ENCODE measurements around the gene CLPX. TPM values are rescaled to one million over a fixed set of nuclear protein-coding genes. Genes with fewer than 3 reads are reported as not detected.
"Not testable (repeated sequence)": the region's sequence is repeated elsewhere in the genome, so short reads cannot be mapped to it uniquely, and the experiment has no call there.

CLPX gene
- total RNA-seq, 2 donors from 2014 or later, result 49.2 to 51.9 TPM

DNA sequence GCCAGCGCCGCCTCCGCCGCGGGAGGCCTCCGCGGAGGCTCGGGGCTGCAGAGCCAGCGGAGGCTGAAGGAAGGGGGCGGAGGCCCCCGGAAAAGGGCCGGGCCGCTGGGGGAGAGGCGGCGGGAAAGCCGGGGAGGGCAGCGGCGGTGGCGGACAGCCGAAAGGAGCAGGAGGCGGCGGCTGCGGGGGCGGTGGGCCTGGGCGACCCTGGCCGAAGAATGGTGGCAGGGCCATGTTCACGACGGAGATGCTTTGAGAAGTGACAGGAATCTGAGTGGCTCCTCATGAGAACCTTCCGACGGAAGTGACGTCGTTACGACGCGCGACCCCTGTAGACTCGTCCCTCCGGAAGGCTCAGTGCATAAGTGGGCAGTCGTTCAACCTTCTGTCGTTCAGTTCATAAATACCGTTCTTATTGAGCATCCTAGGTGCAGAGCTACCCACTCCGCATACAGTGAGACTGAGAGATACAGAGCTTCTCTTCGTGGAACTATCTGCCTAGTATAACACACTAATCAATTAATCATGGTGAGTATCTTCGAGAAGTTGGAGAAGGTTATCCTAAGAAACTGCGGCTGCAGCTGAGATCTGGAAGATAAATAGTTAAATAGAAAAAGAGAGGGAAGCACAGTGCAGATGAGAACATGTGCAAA, 51.5 kb downstream of the CLPX start, which contains the start of gene PDCD7:
PDCD7 (minus strand) TSS at position 261 of the 653 bp plus-strand sequence; CDS start at position 234, 27 bp downstream.
- intact Hi-C loops (cut with DNase I, micrococcal nuclease), result no loop called here
- DNase-seq (peak; percentile 89 to 92), ATAC-seq (peak; percentile 86)

- DNase-seq (peak; percentile 29 to 54), ATAC-seq (peak; percentile 75)
- intact Hi-C loops (cut with DNase I, micrococcal nuclease), result no loop called here
Measured at GRCh38 chr15:65132878-65133547, 52.1 kb downstream of the CLPX start.

- intact Hi-C loops (cut with DNase I, micrococcal nuclease), result no loop called here
- DNase-seq (no peak), ATAC-seq (no peak)
Measured at GRCh38 chr15:65130941-65131340, 54.2 kb downstream of the CLPX start.

DNA sequence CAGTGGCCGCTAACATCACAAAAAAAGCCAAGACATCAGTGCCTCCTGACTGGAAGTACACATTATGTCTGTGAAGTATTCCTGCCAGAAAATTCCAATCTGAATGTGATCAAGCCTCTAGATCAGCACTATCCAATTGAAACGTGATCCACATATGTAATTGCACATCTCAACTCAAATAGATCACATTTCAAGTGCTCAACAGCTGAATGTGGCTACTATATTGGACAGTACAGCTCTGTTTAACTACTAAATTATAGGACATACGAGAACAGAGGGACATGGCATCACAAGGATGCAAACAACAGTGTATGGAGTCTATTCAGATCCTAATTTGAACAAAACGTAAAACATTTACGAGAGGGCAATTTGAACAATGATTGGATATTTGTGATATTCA, 69.6 kb downstream of the CLPX start:
- intact Hi-C loops (cut with DNase I, micrococcal nuclease), result no loop called here
- DNase-seq, result no peak
- no peak for ATAC-seq

GRCh38 chr15:65115086-65115485, 70.1 kb downstream of the CLPX start, which contains the start of gene UBAP1L:
TSS of gene UBAP1L (minus strand) at chr15:65115200. CDS start at chr15:65106215, 8,985 bp downstream.
- DNase-seq (no peak), ATAC-seq (peak; percentile 37)
- intact Hi-C loops (cut with DNase I, micrococcal nuclease), result no loop called here

GRCh38 chr15:65110676-65111292, 74.4 kb downstream of the CLPX start:
- intact Hi-C loops (cut with DNase I, micrococcal nuclease), result no loop called here
- no peak for ATAC-seq
- no peak for DNase-seq

- ATAC-seq, result no peak
- intact Hi-C loops (cut with DNase I, micrococcal nuclease), result no loop called here
- no peak for DNase-seq
Measured at GRCh38 chr15:65106011-65106590, 79.0 kb downstream of the CLPX start.

DNA sequence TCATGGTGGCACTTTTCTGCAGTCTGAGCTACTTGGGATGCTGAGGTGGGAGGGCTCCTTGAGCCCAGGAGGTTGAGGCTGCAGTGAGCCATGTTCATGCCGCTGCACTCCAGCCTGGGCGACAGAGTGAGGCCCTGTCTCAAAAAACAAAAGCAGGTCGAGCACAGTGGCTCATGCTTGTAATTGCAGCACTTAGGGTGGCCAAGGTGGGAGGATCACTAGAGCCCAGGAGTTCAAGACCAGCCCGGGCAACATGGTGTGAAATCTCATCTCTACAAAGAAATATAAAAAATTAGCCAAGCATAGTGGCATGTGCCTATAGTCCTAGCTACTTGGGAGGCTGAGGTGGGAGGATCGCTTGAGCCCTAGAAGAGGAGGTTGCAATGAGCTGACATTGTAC, 80.1 kb downstream of the CLPX start:
- ATAC-seq (no peak), DNase-seq (no peak)
- intact Hi-C loops (cut with DNase I, micrococcal nuclease), result no loop called here

- ATAC-seq, result no peak
- DNase-seq, result no peak
- intact Hi-C loops (cut with DNase I, micrococcal nuclease), result no loop called here
Measured at GRCh38 chr15:65102912-65103311, 82.2 kb downstream of the CLPX start.

DNA sequence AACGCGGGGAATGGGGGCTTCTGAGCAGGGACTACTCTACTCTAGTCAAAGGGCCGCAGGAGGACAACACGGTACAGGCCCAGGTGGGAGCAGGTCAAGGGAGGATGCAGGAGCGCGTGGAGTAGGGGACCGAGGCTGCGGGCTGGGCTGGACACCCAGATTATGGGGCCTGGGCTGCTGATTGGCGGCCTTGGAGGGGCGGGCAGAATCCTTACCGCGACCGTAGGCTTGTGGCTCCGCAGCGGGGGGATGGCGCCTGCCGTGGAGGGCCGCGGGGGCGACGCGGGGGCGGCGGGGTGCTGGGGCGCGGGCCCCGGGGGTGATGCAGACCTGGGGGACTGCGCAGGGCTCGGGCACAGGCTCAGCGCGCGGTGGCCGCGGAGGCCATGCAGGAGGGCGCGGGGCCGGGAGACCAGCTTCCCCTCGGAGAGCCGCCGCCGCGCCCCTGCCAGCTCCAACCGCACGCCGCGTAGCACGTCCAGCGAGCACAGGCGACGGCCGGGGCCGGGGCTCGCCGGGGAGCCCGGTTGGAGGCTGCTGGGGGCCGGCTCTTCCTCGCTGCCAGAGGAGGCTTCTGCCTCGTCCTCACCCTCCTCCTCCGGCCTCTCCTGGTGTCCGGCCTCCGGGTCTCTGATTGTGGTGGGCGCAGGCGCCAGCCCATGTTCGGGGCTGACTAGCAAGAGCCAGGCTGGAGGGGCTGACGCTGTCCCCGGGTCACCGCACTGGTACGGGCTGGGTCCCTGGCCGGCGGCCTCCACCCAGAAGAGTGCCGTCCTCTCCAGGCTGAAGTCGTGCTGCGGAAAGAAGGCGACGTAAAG, 83.0 kb downstream of the CLPX start:
- ATAC-seq (no peak), DNase-seq (no peak)
- intact Hi-C loops (cut with DNase I, micrococcal nuclease), result no loop called here

- ATAC-seq (peak; percentile 71), DNase-seq (peak; percentile 64 to 86)
- intact Hi-C loops (cut with DNase I, micrococcal nuclease), result no loop called here
Measured at GRCh38 chr15:65101411-65101890, 83.7 kb downstream of the CLPX start.

DNA sequence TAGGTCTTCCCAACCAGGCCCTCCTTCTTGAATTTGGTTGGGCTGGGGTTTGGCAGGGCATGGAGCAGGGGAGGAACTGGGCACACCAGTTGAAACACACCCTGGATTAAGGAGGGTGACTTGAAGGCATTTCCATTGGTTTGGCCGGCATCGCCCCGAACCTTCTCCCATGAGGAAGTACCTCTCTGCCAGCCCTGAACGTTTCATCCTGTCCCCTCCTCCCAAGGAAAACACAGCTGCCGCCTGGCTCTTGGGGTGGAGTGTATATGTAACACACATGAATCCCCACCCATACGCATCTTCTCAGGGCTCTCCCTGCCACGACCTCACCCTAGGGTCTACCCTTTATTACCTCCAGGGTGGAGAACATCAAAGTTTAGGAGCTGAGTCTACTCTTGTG, 84.7 kb downstream of the CLPX start:
- intact Hi-C loops (cut with DNase I, micrococcal nuclease), result no loop called here
- DNase-seq (peak; percentile 64 to 67), ATAC-seq (peak; percentile 89)

DNA sequence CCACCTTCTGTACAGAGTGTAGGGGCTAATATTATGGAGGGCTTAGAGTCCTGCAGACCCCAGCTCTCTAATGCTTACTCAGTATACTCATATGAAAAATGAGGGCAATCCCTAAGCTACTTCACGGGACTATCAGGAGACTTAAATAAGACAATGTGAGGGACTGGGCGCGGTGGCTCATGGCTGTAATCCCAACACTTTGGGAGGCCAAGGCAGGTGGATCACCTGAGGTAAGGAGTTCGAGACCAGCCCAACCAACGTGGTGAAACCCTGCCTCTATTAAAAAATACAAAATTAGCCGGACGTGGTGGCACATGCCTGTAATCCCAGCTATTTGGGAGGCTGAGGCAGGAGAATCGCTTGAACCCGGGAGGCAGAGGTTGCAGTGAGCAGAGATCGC, 85.3 kb downstream of the CLPX start:
- intact Hi-C loops (cut with DNase I, micrococcal nuclease), result loop anchor here in 1 of 2 donors (10.0 kb wide), 1 partner anchor 55 kb away; the partner anchor contains the start of gene SLC51B
- not testable (repeated sequence) for DNase-seq, ATAC-seq

DNA sequence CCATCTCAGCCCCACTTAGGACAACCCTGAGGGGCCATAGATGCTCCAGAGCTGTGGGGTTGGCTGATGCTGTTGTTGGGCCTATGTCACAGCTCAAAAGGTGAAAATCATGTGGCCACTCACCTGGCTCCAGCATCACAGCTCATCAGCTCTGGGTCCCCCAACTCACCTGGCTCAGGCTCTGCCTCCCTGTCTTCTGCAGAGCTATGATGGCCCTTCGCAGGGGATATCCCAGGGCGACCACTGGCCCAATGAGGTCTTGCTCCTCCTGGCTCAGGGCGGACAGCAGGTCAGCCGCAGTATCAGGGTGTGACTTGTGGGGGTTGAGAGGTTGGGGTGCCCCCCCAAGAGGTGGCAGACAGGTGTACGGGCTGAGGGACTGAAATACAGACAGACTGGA, 85.8 kb downstream of the CLPX start:
- DNase-seq (no peak), ATAC-seq (no peak)
- intact Hi-C loops (cut with DNase I, micrococcal nuclease), result loop anchor here in 1 of 2 donors (10.0 kb wide), 1 partner anchor 55 kb away; the partner anchor contains the start of gene SLC51B

Other genes starting within 250 kb of the CLPX start
- gene SPG21, start 195.4 kb downstream of the CLPX start, total RNA-seq, result 10 to 100 TPM; 51.5 to 63.5 TPM
- 10 to 100 TPM; 19.8 to 20.7 TPM for gene MTFMT, start 155.7 kb downstream of the CLPX start, total RNA-seq
- 100 to 1,000 TPM; 104 to 127 TPM for gene SLC51B, start 140.0 kb downstream of the CLPX start, total RNA-seq
- 1 to 10 TPM; 2.0 to 9.2 TPM for gene RASL12, start 117.4 kb downstream of the CLPX start, total RNA-seq
- gene KBTBD13, start 108.6 kb downstream of the CLPX start, total RNA-seq, result under 1 TPM in 1 of 2 donors, not detected in 1; 0.08 TPM
- 1 to 10 TPM; 2.3 to 3.2 TPM for gene UBAP1L, start 70.1 kb downstream of the CLPX start, total RNA-seq
- 10 to 100 TPM; 14.9 to 16.8 TPM for gene PDCD7, start 51.5 kb downstream of the CLPX start, total RNA-seq
- 10 to 100 TPM in 1 of 2 donors, 1 to 10 TPM in 1; 3.5 to 13.4 TPM for gene CILP, start 26.1 kb upstream of the CLPX start, total RNA-seq
- gene PARP16, start 101.5 kb upstream of the CLPX start, total RNA-seq, result 1 to 10 TPM; 7.6 to 9.0 TPM
- not detected for gene RNU5A-1, start 110.7 kb upstream of the CLPX start, total RNA-seq
- not detected for gene RNU5B-1, start 119.3 kb upstream of the CLPX start, total RNA-seq
- under 1 TPM in 1 of 2 donors, not detected in 1; 0.25 TPM for gene IGDCC3, start 192.7 kb upstream of the CLPX start, total RNA-seq
- gene IGDCC4, start 237.6 kb upstream of the CLPX start, total RNA-seq, result 1 to 10 TPM in 1 of 2 donors, under 1 TPM in 1; 0.43 to 1.7 TPM

Data from left colon (tissue), 2 donors.